ENCODE results near the gene AMDHD1. TPM values are rescaled to one million over a fixed set of nuclear protein-coding genes. Genes with fewer than 3 reads are reported as not detected.

Gene AMDHD1
- total RNA-seq, 2 donors from 2014 or later: 0.46 to 0.71 TPM

DNA sequence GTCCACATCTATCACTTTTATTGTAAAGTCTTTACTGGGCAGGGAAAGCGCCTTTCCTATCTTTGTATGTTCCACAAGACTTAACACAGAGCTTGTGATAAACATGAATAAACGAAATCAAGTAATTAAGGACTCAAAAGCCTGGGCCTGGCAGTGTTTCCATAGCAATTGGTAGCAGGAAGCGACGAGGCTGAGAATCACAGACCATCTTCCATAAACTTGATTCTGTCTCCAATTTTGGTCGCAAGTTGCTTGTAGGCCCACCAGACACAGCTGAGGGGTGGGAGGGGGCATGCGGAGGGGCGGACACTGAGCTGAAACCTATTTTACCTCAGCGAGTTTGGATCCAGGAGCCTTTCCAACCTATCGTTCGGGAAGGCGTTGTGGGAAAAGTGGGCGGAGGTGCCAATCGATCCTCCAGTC, 1.0 kb upstream of the AMDHD1 start:
- Mint-ChIP-seq H3K36me3 (ENCODE audit: low read depth) (no peaks in the 10 kb centered on the region), H3K27me3 (ENCODE audit: insufficient read depth) (peaks cover 18% of the 10 kb centered on the region), H3K9me3 (peaks cover 6% of the 10 kb centered on the region), H3K27ac (peak overlapping the region; percentile 65), H3K4me3 (peak overlapping the region; percentile 73), H3K4me1 (peaks cover 20% of the 10 kb centered on the region)
- Histone ChIP-seq H3K9me3 (ENCODE audit: control insufficient read depth, low read length) (no peaks in the 10 kb centered on the region), H3K27ac (ENCODE audit: low read depth, low read length) (no peak overlapping the region), H3K4me1 (ENCODE audit: control insufficient read depth, insufficient read depth, low read length) (peaks cover 4% of the 10 kb centered on the region), H3K9ac (ENCODE audit: extremely low read depth, low read length, poor library complexity, severe bottlenecking) (peak overlapping the region; percentile 27), H3K36me3 (ENCODE audit: control insufficient read depth, insufficient read depth, low read length) (no peaks in the 10 kb centered on the region), H3K4me3 (ENCODE audit: low read length) (peak overlapping the region; percentile 88), H3K27me3 (ENCODE audit: control insufficient read depth, insufficient read depth, low read length, poor library complexity, severe bottlenecking) (peaks cover 12% of the 10 kb centered on the region)
- DNase-seq: no peak
- TF ChIP-seq, protein P1, sequence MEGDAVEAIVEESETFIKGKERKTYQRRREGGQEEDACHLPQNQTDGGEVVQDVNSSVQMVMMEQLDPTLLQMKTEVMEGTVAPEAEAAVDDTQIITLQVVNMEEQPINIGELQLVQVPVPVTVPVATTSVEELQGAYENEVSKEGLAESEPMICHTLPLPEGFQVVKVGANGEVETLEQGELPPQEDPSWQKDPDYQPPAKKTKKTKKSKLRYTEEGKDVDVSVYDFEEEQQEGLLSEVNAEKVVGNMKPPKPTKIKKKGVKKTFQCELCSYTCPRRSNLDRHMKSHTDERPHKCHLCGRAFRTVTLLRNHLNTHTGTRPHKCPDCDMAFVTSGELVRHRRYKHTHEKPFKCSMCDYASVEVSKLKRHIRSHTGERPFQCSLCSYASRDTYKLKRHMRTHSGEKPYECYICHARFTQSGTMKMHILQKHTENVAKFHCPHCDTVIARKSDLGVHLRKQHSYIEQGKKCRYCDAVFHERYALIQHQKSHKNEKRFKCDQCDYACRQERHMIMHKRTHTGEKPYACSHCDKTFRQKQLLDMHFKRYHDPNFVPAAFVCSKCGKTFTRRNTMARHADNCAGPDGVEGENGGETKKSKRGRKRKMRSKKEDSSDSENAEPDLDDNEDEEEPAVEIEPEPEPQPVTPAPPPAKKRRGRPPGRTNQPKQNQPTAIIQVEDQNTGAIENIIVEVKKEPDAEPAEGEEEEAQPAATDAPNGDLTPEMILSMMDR (conservative IDR thresholded peaks at IDR 0.05): no peak
- WGBS, 2 experiments (ENCODE audit: insufficient coverage in 1 of 2, insufficient read length in 1 of 2): 0 to 18% methylated on average over 3 to 13 of the region's 13 CpGs

GRCh38 chr12:95942524-95943329, 404 bp upstream of the AMDHD1 start, which contains the start of gene CCDC38:
CCDC38 (minus strand) TSS chr12:95942614; CDS start chr12:95936509, 6,105 bp downstream.
- H3K9me3 ChIP-seq (ENCODE audit: control insufficient read depth, low read length): no peaks in the 10 kb centered on the region
- H3K9me3 Mint-ChIP-seq: peaks cover 6% of the 10 kb centered on the region
- H3K4me1 ChIP-seq (ENCODE audit: control insufficient read depth, insufficient read depth, low read length): peaks cover 4% of the 10 kb centered on the region
- peaks cover 20% of the 10 kb centered on the region for H3K4me1 Mint-ChIP-seq
- H3K36me3 ChIP-seq (ENCODE audit: control insufficient read depth, insufficient read depth, low read length): no peaks in the 10 kb centered on the region
- H3K4me3 Mint-ChIP-seq: peak within 1 kb of the TSS; percentile 73
- peak within 1 kb of the TSS; percentile 27 for H3K9ac ChIP-seq (ENCODE audit: extremely low read depth, low read length, poor library complexity, severe bottlenecking)
- H3K27me3 ChIP-seq (ENCODE audit: control insufficient read depth, insufficient read depth, low read length, poor library complexity, severe bottlenecking): peaks cover 12% of the 10 kb centered on the region
- H3K36me3 Mint-ChIP-seq (ENCODE audit: low read depth): no peaks in the 10 kb centered on the region
- peak within 1 kb of the TSS; percentile 65 for H3K27ac Mint-ChIP-seq
- TF ChIP-seq, protein P1 (conservative IDR thresholded peaks at IDR 0.05): no peak
- peak; percentile 94 for DNase-seq
- H3K4me3 ChIP-seq (ENCODE audit: low read length): peak within 1 kb of the TSS; percentile 88
- 0 to 2% methylated on average over 10 to 51 of the region's 51 CpGs for WGBS, 2 experiments (ENCODE audit: insufficient coverage in 1 of 2, insufficient read length in 1 of 2)
- H3K27me3 Mint-ChIP-seq (ENCODE audit: insufficient read depth): peaks cover 18% of the 10 kb centered on the region
- H3K27ac ChIP-seq (ENCODE audit: low read depth, low read length): no peak within 1 kb of the TSS

DNA sequence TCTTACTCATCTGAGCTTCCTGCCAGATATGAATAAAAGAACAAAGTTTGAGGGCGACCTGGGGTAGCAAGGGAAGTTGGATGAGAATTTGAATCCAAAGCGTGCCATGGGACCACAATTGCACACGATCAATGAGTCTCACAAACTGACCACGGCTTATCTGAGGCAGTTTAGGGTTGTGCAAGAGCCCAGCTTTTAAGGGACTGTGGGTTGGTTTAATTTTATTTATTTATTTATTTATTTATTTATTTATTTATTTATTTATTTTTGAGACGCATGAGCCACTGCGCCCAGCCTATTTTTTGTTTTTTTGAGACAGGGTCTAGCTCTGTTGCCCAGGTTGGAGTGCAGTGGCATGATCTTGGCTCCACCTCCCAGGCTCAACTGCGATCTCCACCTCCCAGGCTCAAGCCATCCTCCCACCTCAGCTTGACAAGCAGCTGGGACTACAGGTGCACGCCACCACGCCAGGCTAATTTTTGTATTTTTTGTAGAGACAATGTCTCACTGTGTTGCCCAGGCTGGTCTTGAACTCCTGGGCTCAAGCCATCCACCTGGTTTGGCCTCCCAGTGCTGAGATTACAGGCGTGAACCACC, 1.1 kb downstream of the AMDHD1 start:
- H3K4me1 Mint-ChIP-seq: peaks cover 22% of the 10 kb centered on the region
- TF ChIP-seq, protein P1 (conservative IDR thresholded peaks at IDR 0.05): no peak
- peak overlapping the region; percentile 73 for H3K4me3 Mint-ChIP-seq
- peaks cover 6% of the 10 kb centered on the region for H3K9me3 Mint-ChIP-seq
- no peaks in the 10 kb centered on the region for H3K9me3 ChIP-seq (ENCODE audit: control insufficient read depth, low read length)
- no peak overlapping the region for H3K9ac ChIP-seq (ENCODE audit: extremely low read depth, low read length, poor library complexity, severe bottlenecking)
- no peak overlapping the region for H3K27ac ChIP-seq (ENCODE audit: low read depth, low read length)
- peaks cover 4% of the 10 kb centered on the region for H3K4me1 ChIP-seq (ENCODE audit: control insufficient read depth, insufficient read depth, low read length)
- H3K36me3 ChIP-seq (ENCODE audit: control insufficient read depth, insufficient read depth, low read length): no peaks in the 10 kb centered on the region
- no peaks in the 10 kb centered on the region for H3K36me3 Mint-ChIP-seq (ENCODE audit: low read depth)
- no peak overlapping the region for H3K4me3 ChIP-seq (ENCODE audit: low read length)
- peaks cover 12% of the 10 kb centered on the region for H3K27me3 ChIP-seq (ENCODE audit: control insufficient read depth, insufficient read depth, low read length, poor library complexity, severe bottlenecking)
- H3K27ac Mint-ChIP-seq: no peak overlapping the region
- DNase-seq: no peak
- peaks cover 18% of the 10 kb centered on the region for H3K27me3 Mint-ChIP-seq (ENCODE audit: insufficient read depth)
- 93 to 94% methylated on average over 2 to 9 of the region's 10 CpGs for WGBS, 2 experiments (ENCODE audit: insufficient coverage in 1 of 2, insufficient read length in 1 of 2)
